HG03565 (cell line): ENCODE measurements around the gene SLC4A1AP.

Experiments used
- ATAC-seq: cut with Tn5 transposase; IDR thresholded peaks from one replicate; pipeline ENCODE4 v1.9.1; 2021; ENCODE audit warnings: mild to moderate bottlenecking, moderate library complexity; ENCODE audit not compliant: unreplicated experiment

Gene SLC4A1AP

DNA sequence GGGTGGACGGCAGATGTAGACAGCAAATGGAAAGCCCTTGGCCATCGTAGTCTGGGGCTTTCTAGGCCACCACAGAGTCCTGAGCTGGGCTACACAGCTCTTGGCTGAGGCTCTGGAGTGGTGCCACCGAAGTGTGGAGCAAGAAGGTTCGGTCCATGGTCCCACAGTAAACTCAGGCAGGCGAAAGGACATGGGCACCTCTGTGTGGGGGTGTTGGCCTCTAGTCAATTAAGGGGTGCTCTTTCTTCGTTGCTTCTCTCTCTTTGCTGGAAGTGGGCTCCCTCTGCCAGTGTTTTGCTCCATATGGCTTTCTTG, 73.2 kb downstream of the SLC4A1AP start:
- no peak for ATAC-seq

DNA sequence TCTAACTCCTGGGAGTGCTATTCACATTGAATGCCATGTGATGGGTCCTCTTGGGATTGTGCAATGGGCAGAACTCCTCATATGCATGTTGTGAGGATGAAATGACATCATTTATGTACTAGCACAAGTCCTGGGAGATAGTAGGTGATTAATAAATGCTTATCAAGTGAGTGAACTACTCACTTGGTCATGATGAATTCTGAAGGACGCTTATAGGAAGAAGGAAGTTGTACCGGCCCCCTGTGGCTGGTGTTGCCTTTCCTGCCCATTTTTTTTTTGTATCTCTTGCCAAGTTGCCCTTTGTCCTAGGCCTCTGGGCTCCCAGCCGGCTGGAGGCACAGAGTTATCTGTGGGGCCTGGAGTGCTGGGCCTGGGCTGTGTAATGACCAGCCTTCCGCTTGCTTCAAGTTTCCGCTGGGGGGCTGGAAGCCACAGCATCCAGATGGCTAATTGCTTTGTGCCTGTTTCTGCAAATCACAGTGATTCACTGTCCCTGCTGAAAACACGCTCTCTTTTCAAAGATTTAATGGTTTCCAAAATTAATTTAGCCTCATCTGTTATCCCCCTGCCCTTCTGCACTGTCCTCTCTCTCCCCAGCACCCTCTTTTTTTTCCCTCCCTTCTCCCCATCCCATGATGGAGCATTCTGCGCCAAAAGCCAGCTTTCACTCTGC, 74.1 kb downstream of the SLC4A1AP start:
- no peak for ATAC-seq

DNA sequence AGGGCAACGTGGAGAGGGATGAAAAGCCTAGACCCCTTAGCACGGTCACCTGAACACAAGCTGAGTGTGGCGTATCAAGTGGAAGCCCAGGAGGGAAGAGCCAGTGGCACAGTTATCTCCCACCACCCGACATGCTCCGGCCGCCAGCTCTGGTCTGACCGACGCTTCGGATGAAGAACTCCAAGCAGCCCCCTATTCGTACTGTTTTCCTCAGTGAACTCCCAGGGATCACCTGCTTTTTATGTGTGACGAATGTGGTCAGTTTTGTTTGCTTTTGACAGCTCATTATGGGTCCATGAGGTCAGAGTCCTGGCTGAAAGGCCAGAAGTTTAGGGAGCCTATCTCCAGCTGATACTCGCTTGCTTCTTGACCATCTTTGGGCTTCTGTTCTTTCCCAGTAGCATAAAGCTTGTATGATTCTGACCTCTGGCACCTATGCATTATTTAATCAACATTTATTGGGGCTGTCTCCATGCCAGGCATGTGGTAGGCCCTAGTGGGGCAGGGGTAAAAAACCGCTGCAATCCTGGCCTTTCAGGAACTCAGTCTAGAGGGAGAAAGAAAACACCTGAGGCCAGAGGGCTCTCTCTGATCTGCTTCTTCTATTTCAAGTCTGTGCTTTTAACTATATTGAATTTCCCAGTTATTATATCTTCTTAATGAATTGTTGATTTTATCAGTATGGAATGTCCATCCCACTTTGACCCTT, 74.8 kb downstream of the SLC4A1AP start:
- no peak for ATAC-seq

DNA sequence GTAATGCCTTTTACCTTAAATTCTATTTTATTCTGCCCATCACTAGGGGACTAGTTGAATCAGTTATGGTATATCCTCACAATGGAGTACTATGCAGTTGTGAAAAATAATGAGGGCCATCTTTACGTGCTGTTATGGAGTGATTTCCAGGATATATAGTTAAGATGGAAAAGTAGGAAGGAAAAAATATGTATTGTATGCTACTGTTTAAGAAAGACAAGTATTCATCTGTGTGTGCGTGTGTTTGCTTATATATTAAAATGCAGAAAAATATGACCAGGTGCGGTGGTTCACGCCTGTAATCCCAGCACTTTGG, 75.3 kb downstream of the SLC4A1AP start:
- ATAC-seq: no peak

DNA sequence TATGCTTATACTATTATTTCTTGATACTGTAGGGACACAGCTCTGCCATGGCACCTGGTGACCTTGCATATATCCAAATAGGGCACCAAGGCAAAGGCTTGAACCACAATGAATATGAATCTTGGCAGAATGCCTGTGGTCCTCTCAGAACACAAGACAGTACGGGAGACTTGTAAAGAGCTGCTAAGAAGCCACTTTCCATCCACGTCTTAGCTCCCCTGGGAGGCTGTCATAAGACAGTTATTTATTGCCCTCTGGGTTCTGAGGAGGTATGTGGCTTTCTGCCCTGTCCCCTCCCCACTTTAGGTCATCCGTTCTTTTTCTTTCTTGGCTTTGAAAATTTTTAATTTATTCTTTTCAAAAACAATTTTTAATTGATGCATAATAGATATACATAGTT, 78.0 kb downstream of the SLC4A1AP start:
- ATAC-seq: no peak

DNA sequence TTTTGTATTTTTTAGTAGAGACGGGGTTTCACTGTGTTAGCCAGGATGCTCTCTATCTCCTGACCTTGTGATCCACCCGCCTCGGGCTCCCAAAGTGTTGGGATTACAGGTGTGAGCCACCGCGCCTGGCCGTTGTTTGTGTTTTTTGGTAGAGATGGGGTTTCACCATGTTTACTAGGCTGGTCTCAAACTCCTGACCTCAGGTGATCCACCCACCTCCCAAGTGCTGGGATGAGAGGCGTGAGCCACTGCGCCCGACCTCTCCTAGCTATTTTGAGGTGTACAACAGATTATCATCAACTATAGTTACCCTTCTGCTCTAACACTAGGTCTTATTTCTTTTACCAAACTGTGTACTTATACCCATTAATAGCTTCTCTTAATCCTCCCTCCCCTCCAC, 78.9 kb downstream of the SLC4A1AP start:
- no peak for ATAC-seq
